OCI-LY1 (cell line): Measurements from ENCODE around the gene SCML2.
"Not testable (repeated sequence)": the region's sequence is repeated elsewhere in the genome, so short reads cannot be mapped to it uniquely, and the experiment has no call there.

Experiments
- H2AFZ ChIP-seq: fragments of 200-600 bp; sonication (generic), shearing (Covaris generic); 2 replicates; pipeline ENCODE4 v1.6.0; 2014; ENCODE audit warnings: antibody characterized with exemption, mild to moderate bottlenecking, low read length
- H3F3A ChIP-seq: fragments of 200-600 bp; sonication (generic), shearing (Covaris generic); 2 replicates; pipeline ENCODE4 v1.6.0; 2014; ENCODE audit warnings: mild to moderate bottlenecking, antibody characterized with exemption, low read length, moderate library complexity; ENCODE audit not compliant: insufficient read depth
- H3K27ac ChIP-seq: fragments of 200-600 bp; sonication (generic); 2 replicates; pipeline ENCODE4 v1.5.1; 2014; ENCODE audit warnings: low read length, mixed run types, mild to moderate bottlenecking, low read depth; ENCODE audit not compliant: poor library complexity, severe bottlenecking
- H3K27me3 ChIP-seq: fragments of 200-600 bp; sonication (generic); 2 replicates; pipeline ENCODE4 v1.6.0; 2014; ENCODE audit warnings: antibody characterized with exemption, mild to moderate bottlenecking, low read length, moderate library complexity; ENCODE audit not compliant: insufficient read depth
- H3K36me3 ChIP-seq: fragments of 200-600 bp; sonication (generic); 2 replicates; pipeline ENCODE4 v1.6.1; 2014; ENCODE audit warnings: mild to moderate bottlenecking, antibody characterized with exemption, low read length, moderate library complexity, mixed read lengths; ENCODE audit not compliant: insufficient read depth
- H3K4me1 ChIP-seq: fragments of 200-600 bp; sonication (generic); 2 replicates; pipeline ENCODE4 v1.5.1; 2014; ENCODE audit warnings: mild to moderate bottlenecking, low read length, moderate library complexity; ENCODE audit not compliant: insufficient read depth, severe bottlenecking
- H3K4me2 ChIP-seq: fragments of 200-600 bp; sonication (generic), shearing (Covaris generic); 2 replicates; pipeline ENCODE4 v1.6.1; 2014; ENCODE audit warnings: low read length
- H3K4me3 ChIP-seq: fragments of 200-600 bp; sonication (generic); 2 replicates; pipeline ENCODE4 v1.5.1; 2014; ENCODE audit warnings: low read length, low read depth, mild to moderate bottlenecking, mixed read lengths; ENCODE audit not compliant: poor library complexity, severe bottlenecking
- H3K79me2 ChIP-seq: fragments of 200-600 bp; shearing (Covaris generic); 2 replicates; pipeline ENCODE4 v1.6.1; 2016; ENCODE audit warnings: mixed run types, low read length, mixed read lengths; ENCODE audit not compliant: insufficient read depth
- H3K9ac ChIP-seq: fragments of 200-600 bp; sonication (generic), shearing (Covaris generic); 2 replicates; pipeline ENCODE4 v1.6.1; 2014; ENCODE audit warnings: mild to moderate bottlenecking, low read length, mixed read lengths
- H3K9me2 ChIP-seq: fragments of 200-600 bp; sonication (generic), shearing (Covaris generic); 2 replicates; pipeline ENCODE4 v1.6.1; 2014; ENCODE audit warnings: low read depth, mild to moderate bottlenecking, low read length, mixed read lengths
- H3K9me3 ChIP-seq: fragments of 200-600 bp; shearing (Covaris generic); 2 replicates; pipeline ENCODE4 v1.6.1; 2014; ENCODE audit warnings: low read length, mixed read lengths
- H4K20me1 ChIP-seq: fragments of 200-600 bp; sonication (generic), shearing (Covaris generic); 2 replicates; pipeline ENCODE4 v1.6.0; 2016; ENCODE audit warnings: mild to moderate bottlenecking, low read length; ENCODE audit not compliant: insufficient read depth
- EZH2 ChIP-seq: fragments of 200-600 bp; sonication (generic), shearing (Covaris generic); IDR thresholded peaks from 2 replicates; pipeline ENCODE4 v1.8.0; 2017; ENCODE audit warnings: borderline replicate concordance, mixed run types, mild to moderate bottlenecking, antibody characterized with exemption, low read length, moderate library complexity, mixed read lengths
- TF ChIP-seq, protein P1 (sequence below): fragments of 200-600 bp; sonication (generic), shearing (Covaris generic); IDR thresholded peaks from 2 replicates; pipeline ENCODE4 v1.5.1; 2017; ENCODE audit warnings: mild to moderate bottlenecking, antibody characterized with exemption, low read length, moderate library complexity, mixed read lengths

SCML2 gene

DNA sequence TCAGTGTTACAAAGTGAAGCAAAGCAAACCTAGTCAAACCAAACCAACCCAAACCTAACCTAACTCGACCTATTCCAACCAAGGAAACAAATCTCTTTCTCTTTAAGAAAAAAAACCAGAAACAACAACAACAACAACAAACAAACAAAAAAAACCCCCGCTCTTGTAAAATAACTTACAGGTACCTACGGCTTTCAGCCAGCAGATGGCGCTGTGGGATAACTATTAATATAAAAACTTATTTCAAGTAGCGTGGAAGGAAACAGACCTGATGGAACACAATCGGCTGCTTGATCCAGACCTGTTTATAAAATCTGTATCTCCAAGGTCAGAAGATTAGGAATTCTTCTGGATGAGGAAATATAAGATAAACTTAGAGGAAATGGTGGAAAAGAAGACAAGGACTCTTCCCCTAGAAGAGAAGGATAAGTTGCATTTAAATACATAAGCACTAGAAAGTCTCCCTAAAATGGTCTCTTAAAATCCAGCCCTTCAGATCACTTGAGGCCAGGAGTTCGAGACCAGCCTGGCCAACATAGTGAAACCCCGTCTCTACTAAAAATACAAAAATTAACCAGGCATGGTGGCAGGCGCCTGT lies 36.6 kb upstream of the SCML2 start:
- no peaks in the 10 kb centered on the region for H4K20me1 ChIP-seq
- H3K27me3 ChIP-seq, result no peaks in the 10 kb centered on the region

DNA sequence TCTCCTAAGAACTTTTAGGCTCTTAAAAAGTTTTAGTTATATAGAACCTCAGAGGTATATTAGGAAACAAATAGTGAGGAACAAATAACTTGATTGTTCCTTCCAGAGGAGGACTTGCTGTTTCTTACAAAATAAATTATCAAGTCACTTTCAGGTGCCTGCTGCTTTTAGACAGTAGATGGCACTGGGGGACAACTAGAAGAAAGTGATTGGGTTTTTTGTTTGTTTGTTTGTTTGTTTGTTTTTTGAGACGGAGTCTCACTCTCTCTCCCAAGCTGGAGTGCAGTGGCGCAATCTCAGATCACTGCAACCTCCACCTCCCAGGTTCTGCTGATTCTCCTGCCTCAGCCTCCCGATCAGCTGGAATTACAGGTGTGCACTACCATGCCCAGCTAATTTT lies 35.5 kb upstream of the SCML2 start:
- no peak overlapping the region for H3K4me3 ChIP-seq
- H3K36me3 ChIP-seq, result no peaks in the 10 kb centered on the region
- H3K4me1 ChIP-seq, result no peaks in the 10 kb centered on the region
- no peaks in the 10 kb centered on the region for H3K27me3 ChIP-seq
- H3K4me2 ChIP-seq, result no peak overlapping the region
- H3K79me2 ChIP-seq, result no peaks in the 10 kb centered on the region
- no peaks in the 10 kb centered on the region for H3K9me3 ChIP-seq
- no peaks in the 10 kb centered on the region for H3K9me2 ChIP-seq
- H3K9ac ChIP-seq, result no peak overlapping the region
- no peaks in the 10 kb centered on the region for H3F3A ChIP-seq
- TF ChIP-seq EZH2, result no peak
- TF ChIP-seq, protein P1, sequence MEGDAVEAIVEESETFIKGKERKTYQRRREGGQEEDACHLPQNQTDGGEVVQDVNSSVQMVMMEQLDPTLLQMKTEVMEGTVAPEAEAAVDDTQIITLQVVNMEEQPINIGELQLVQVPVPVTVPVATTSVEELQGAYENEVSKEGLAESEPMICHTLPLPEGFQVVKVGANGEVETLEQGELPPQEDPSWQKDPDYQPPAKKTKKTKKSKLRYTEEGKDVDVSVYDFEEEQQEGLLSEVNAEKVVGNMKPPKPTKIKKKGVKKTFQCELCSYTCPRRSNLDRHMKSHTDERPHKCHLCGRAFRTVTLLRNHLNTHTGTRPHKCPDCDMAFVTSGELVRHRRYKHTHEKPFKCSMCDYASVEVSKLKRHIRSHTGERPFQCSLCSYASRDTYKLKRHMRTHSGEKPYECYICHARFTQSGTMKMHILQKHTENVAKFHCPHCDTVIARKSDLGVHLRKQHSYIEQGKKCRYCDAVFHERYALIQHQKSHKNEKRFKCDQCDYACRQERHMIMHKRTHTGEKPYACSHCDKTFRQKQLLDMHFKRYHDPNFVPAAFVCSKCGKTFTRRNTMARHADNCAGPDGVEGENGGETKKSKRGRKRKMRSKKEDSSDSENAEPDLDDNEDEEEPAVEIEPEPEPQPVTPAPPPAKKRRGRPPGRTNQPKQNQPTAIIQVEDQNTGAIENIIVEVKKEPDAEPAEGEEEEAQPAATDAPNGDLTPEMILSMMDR, result peak; percentile 5; the same call in 1 of the 2 replicates
- no peak overlapping the region for H2AFZ ChIP-seq
- no peak overlapping the region for H3K27ac ChIP-seq
- H4K20me1 ChIP-seq, result no peaks in the 10 kb centered on the region

More for the DNA sequence above, 36.6 kb upstream of the SCML2 start:
- Histone ChIP-seq H3K4me2 (no peak overlapping the region), H3K4me1 (no peaks in the 10 kb centered on the region), H3K79me2 (no peaks in the 10 kb centered on the region), H3K9me3 (no peaks in the 10 kb centered on the region), H3K9ac (no peak overlapping the region), H3F3A (no peaks in the 10 kb centered on the region), H3K27ac (no peak overlapping the region), H2AFZ (no peak overlapping the region), H3K36me3 (no peaks in the 10 kb centered on the region), H3K9me2 (no peaks in the 10 kb centered on the region), H3K4me3 (no peak overlapping the region)
- TF ChIP-seq EZH2, result no peak
- TF ChIP-seq, protein P1, result peak; percentile 50; the same call in 1 of the 2 replicates

DNA sequence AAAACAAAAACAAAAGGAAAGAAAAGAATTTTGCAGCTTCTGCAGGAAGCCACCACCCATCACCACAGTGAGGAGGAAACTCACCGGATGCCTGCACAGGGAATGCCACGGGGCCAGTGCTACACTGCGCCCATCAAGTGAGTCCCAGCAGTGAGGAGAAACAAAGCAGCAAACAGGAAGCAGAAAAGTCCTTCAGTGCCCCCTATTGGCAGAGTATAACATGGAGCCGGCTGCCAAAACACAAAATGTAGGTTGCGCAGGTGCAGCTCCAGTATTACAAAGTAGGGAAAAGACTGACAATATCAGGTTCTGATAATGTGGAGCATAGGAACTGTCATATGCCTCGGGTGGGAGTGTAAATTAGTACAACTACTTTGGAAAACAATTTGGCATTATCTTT lies 23.3 kb upstream of the SCML2 start:
- H3F3A ChIP-seq, result no peaks in the 10 kb centered on the region
- H3K27me3 ChIP-seq, result no peaks in the 10 kb centered on the region
- no peaks in the 10 kb centered on the region for H3K79me2 ChIP-seq
- TF ChIP-seq, protein P1, result peak; percentile 54
- TF ChIP-seq EZH2, result no peak
- no peaks in the 10 kb centered on the region for H3K4me1 ChIP-seq
- no peak overlapping the region for H2AFZ ChIP-seq
- H3K4me2 ChIP-seq, result no peak overlapping the region
- H3K9me2 ChIP-seq, result no peaks in the 10 kb centered on the region
- H3K27ac ChIP-seq, result no peak overlapping the region
- no peaks in the 10 kb centered on the region for H3K9me3 ChIP-seq
- H3K4me3 ChIP-seq, result no peak overlapping the region
- no peaks in the 10 kb centered on the region for H3K36me3 ChIP-seq
- no peak overlapping the region for H3K9ac ChIP-seq
- no peaks in the 10 kb centered on the region for H4K20me1 ChIP-seq

DNA sequence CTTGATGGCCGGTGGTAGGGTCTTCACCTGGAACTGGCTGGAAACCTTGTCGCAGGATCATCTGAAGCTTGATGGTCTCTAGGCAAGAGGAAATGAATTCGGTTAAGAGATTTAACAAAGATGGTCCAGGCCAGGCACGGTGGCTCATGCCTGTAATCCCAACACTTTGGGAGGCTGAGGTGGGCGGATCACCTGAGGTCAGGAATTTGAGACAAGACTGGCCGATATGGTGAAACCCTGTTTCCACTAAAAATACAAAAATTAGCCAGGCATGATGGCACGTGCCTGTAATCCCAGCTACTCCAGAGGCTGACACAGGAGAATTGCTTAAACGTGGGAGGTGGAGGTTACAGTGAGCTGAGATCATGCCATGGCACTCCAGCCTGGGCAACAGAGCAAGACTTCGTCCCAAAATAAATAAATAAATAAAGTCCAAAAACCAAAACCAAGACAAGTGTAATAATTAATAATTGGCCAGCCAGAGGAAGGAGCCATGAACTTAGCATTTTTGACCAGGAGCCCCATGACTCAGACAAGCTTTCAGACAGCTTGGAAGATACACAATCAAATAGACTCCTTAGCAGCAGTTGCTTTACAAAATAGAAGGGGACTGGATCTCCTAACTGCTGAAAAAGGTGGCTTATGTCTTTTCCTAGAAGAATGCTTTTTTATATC lies 20.8 kb upstream of the SCML2 start:
- H3K27me3 ChIP-seq, H3K9me2 ChIP-seq: not testable (repeated sequence)

DNA sequence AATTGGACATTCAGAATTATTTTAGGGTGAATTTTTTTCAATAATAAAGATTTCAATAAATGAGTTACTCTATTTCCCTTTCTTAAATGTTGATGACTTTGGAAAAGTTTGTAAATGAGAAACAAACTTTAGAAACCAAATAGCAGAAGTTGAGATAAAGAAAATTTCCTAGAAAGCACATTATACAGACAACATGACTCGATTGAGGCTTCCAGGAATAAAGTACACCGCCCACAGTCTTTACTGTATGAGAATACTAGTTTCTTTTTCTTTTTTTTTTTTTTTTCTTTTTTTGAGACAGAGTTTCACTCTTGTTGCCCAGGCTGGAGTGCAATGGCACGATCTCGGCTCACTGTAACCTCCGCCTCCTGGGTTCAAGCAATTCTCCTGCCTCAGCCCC lies 14.6 kb upstream of the SCML2 start:
- H4K20me1 ChIP-seq, H3K9me2 ChIP-seq, H3F3A ChIP-seq, H3K27ac ChIP-seq, H3K4me3 ChIP-seq, H2AFZ ChIP-seq, H3K4me2 ChIP-seq, H3K36me3 ChIP-seq, H3K79me2 ChIP-seq, H3K27me3 ChIP-seq, H3K9me3 ChIP-seq, H3K9ac ChIP-seq, H3K4me1 ChIP-seq: not testable (repeated sequence)

More for the DNA sequence above, 20.8 kb upstream of the SCML2 start:
- H3K9me3 ChIP-seq, H3K36me3 ChIP-seq, H3K4me2 ChIP-seq, H4K20me1 ChIP-seq, H3K4me1 ChIP-seq, H3F3A ChIP-seq, H2AFZ ChIP-seq, H3K79me2 ChIP-seq, H3K4me3 ChIP-seq, H3K27ac ChIP-seq, H3K9ac ChIP-seq: not testable (repeated sequence)
